GM21723 (cell line): ENCODE results near the gene EIF4H.
"Not testable (repeated sequence)": the region's sequence is repeated elsewhere in the genome, so short reads cannot be mapped to it uniquely, and the experiment has no call there.

Experiments
- ATAC-seq: cut with Tn5 transposase; IDR thresholded peaks from one replicate; pipeline ENCODE4 v1.9.1; 2021; ENCODE audit warnings: mild to moderate bottlenecking, moderate library complexity; ENCODE audit not compliant: unreplicated experiment

EIF4H gene

GRCh38 chr7:74174606-74175082, 488 bp downstream of the EIF4H start:
- ATAC-seq, result peak; percentile 32

GRCh38 chr7:74175340-74175739, 1.2 kb downstream of the EIF4H start:
- no peak for ATAC-seq

GRCh38 chr7:74176555-74176954, 2.4 kb downstream of the EIF4H start:
- no peak for ATAC-seq

- no peak for ATAC-seq
Measured at GRCh38 chr7:74178632-74179031, 4.5 kb downstream of the EIF4H start.

GRCh38 chr7:74179935-74180604, 5.9 kb downstream of the EIF4H start:
- no peak for ATAC-seq

- ATAC-seq, result no peak
Measured at GRCh38 chr7:74180866-74181265, 6.7 kb downstream of the EIF4H start.

GRCh38 chr7:74181821-74182220, 7.7 kb downstream of the EIF4H start:
- ATAC-seq, result no peak

GRCh38 chr7:74182453-74183090, 8.4 kb downstream of the EIF4H start:
- ATAC-seq, result no peak

- ATAC-seq, result no peak
Measured at GRCh38 chr7:74183142-74183541, 9.0 kb downstream of the EIF4H start.

- no peak for ATAC-seq
Measured at GRCh38 chr7:74183653-74184450, 9.7 kb downstream of the EIF4H start.

- no peak for ATAC-seq
Measured at GRCh38 chr7:74185016-74185415, 10.9 kb downstream of the EIF4H start.

- no peak for ATAC-seq
Measured at GRCh38 chr7:74185636-74186035, 11.5 kb downstream of the EIF4H start.

GRCh38 chr7:74187915-74188675, 13.9 kb downstream of the EIF4H start:
- ATAC-seq, result no peak

- no peak for ATAC-seq
Measured at GRCh38 chr7:74190259-74190658, 16.1 kb downstream of the EIF4H start.

- ATAC-seq, result no peak
Measured at GRCh38 chr7:74191231-74191630, 17.1 kb downstream of the EIF4H start.

- no peak for ATAC-seq
Measured at GRCh38 chr7:74193054-74193453, 18.9 kb downstream of the EIF4H start.

GRCh38 chr7:74193913-74194312, 19.8 kb downstream of the EIF4H start:
- no peak for ATAC-seq

GRCh38 chr7:74194686-74195085, 20.5 kb downstream of the EIF4H start:
- ATAC-seq, result no peak

GRCh38 chr7:74195139-74195860, 21.1 kb downstream of the EIF4H start:
- not testable (repeated sequence) for ATAC-seq

GRCh38 chr7:74195968-74196654, 22.0 kb downstream of the EIF4H start:
- ATAC-seq, result not testable (repeated sequence)
